ENCODE data around the gene HOXB5. TPM values are rescaled to one million over a fixed set of nuclear protein-coding genes. Genes with fewer than 3 reads are reported as not detected.

The HOXB5 gene
- total RNA-seq, 4 donors from 2014 or later, result 0.15 to 0.55 TPM; not detected in 2

GRCh38 chr17:48551596-48552465, 41.7 kb downstream of the HOXB5 start:
- WGBS, 2 donors, result 79 to 84% methylated on average over 47 of the region's 47 CpGs
- intact Hi-C loops (cut with DNase I; ENCODE audit: low total_unique reads), result no loop called here
- no peak for TF ChIP-seq POLR2A (IDR thresholded peaks at IDR 0.05)
- TF ChIP-seq CTCF (IDR thresholded peaks at IDR 0.05), result no peak
- DNase-seq (ENCODE audit: low spot score in 2 of 2), result no peak
- H3K4me3 ChIP-seq (ENCODE audit: low read depth, poor library complexity, severe bottlenecking), result no peak overlapping the region

- no peak overlapping the region for H3K4me3 ChIP-seq (ENCODE audit: low read depth, poor library complexity, severe bottlenecking)
- DNase-seq (ENCODE audit: low spot score in 2 of 2), result no peak
- intact Hi-C loops (cut with DNase I; ENCODE audit: low total_unique reads), result no loop called here
- TF ChIP-seq POLR2A (IDR thresholded peaks at IDR 0.05), result no peak
- WGBS, 2 donors, result 87 to 90% methylated on average over 19 of the region's 19 CpGs
These were observed 42.4 kb downstream of the HOXB5 start for GRCh38 chr17:48551214-48551555.

GRCh38 chr17:48550502-48551213, 42.9 kb downstream of the HOXB5 start:
- intact Hi-C loops (cut with DNase I; ENCODE audit: low total_unique reads), result no loop called here
- no peak for TF ChIP-seq POLR2A (IDR thresholded peaks at IDR 0.05)
- TF ChIP-seq CTCF (IDR thresholded peaks at IDR 0.05), result no peak
- WGBS, 2 donors, result 81 to 84% methylated on average over 70 of the region's 70 CpGs
- no peak for DNase-seq (ENCODE audit: low spot score in 2 of 2)
- no peak overlapping the region for H3K4me3 ChIP-seq (ENCODE audit: low read depth, poor library complexity, severe bottlenecking)

GRCh38 chr17:48549914-48550501, 43.6 kb downstream of the HOXB5 start:
- TF ChIP-seq CTCF (IDR thresholded peaks at IDR 0.05) (no peak), POLR2A (IDR thresholded peaks at IDR 0.05) (no peak)
- no peak for DNase-seq (ENCODE audit: low spot score in 2 of 2)
- 78 to 81% methylated on average over 18 of the region's 18 CpGs for WGBS, 2 donors
- intact Hi-C loops (cut with DNase I; ENCODE audit: low total_unique reads), result no loop called here
- no peak overlapping the region for H3K4me3 ChIP-seq (ENCODE audit: low read depth, poor library complexity, severe bottlenecking)

- DNase-seq (ENCODE audit: low spot score in 2 of 2), result no peak
- no peak overlapping the region for H3K4me3 ChIP-seq (ENCODE audit: low read depth, poor library complexity, severe bottlenecking)
- TF ChIP-seq CTCF (IDR thresholded peaks at IDR 0.05), result no peak
- no peak for TF ChIP-seq POLR2A (IDR thresholded peaks at IDR 0.05)
- 75 to 76% methylated on average over 3 of the region's 3 CpGs for WGBS, 2 donors
- intact Hi-C loops (cut with DNase I; ENCODE audit: low total_unique reads), result no loop called here
These were observed 44.3 kb downstream of the HOXB5 start for GRCh38 chr17:48549281-48549630.
